Activated naive CD8-positive, alpha-beta T cell treated with anti-CD3 and anti-CD28 coated beads, Interleukin-2, amount 50 U/mL, for 24 hours (primary cell): Measurements from ENCODE around the gene LAMC2.
"Not testable (repeated sequence)": the region's sequence is repeated elsewhere in the genome, so short reads cannot be mapped to it uniquely, and the experiment has no call there.

Source experiments
- ATAC-seq: fragments of 150-1000 bp; cut with Tn5 transposase; one replicate; pipeline ENCODE4 v1.10.0; 2021
- DNase-seq: peaks from one replicate; pipeline ENCODE4 v3.0.0; 2021
- H3K27ac Mint-ChIP-seq: one replicate; pipeline ENCODE4 v1.8.0; 2021; ENCODE audit warnings: mild to moderate bottlenecking, mixed read lengths
- H3K27me3 Mint-ChIP-seq: one replicate; pipeline ENCODE4 v1.8.0; 2021; ENCODE audit warnings: mixed read lengths
- H3K36me3 Mint-ChIP-seq: one replicate; pipeline ENCODE4 v1.8.0; 2021; ENCODE audit warnings: low read depth, mixed read lengths
- H3K4me1 Mint-ChIP-seq: one replicate; pipeline ENCODE4 v1.8.0; 2021; ENCODE audit warnings: mixed read lengths
- H3K4me3 Mint-ChIP-seq: one replicate; pipeline ENCODE4 v1.8.0; 2021; ENCODE audit warnings: mild to moderate bottlenecking, moderate library complexity, mixed read lengths
- H3K9me3 Mint-ChIP-seq: one replicate; pipeline ENCODE4 v1.8.0; 2021; ENCODE audit warnings: mixed read lengths

LAMC2 gene

GRCh38 chr1:183185941-183186490 is at the start of gene LAMC2:
TSS of gene LAMC2 (plus strand) at chr1:183186264. CDS start at chr1:183186353, 89 bp downstream.
- H3K36me3 Mint-ChIP-seq = no peaks in the 10 kb centered on the region
- H3K4me3 Mint-ChIP-seq = no peak within 1 kb of the TSS
- H3K9me3 Mint-ChIP-seq = no peaks in the 10 kb centered on the region
- H3K4me1 Mint-ChIP-seq = peaks cover 2% of the 10 kb centered on the region
- DNase-seq (peak; percentile 14), ATAC-seq (peak; percentile 80)
- H3K27me3 Mint-ChIP-seq = peaks cover 24% of the 10 kb centered on the region
- no peak within 1 kb of the TSS for H3K27ac Mint-ChIP-seq

- H3K36me3 Mint-ChIP-seq = peaks cover 1% of the 10 kb centered on the region
- no peak overlapping the region for H3K27ac Mint-ChIP-seq
- no peaks in the 10 kb centered on the region for H3K4me1 Mint-ChIP-seq
- no peak for DNase-seq
- H3K9me3 Mint-ChIP-seq = no peaks in the 10 kb centered on the region
- ATAC-seq = no peak
- no peak overlapping the region for H3K4me3 Mint-ChIP-seq
- H3K27me3 Mint-ChIP-seq = peaks cover 2% of the 10 kb centered on the region
Observed at GRCh38 chr1:183137782-183138181, 48.3 kb upstream of the LAMC2 start.

- Mint-ChIP-seq H3K36me3 (peaks cover 1% of the 10 kb centered on the region), H3K27ac (no peak overlapping the region), H3K4me1 (no peaks in the 10 kb centered on the region), H3K9me3 (no peaks in the 10 kb centered on the region), H3K4me3 (no peak overlapping the region), H3K27me3 (peaks cover 2% of the 10 kb centered on the region)
- no peak for DNase-seq
- no peak for ATAC-seq
Observed at GRCh38 chr1:183138301-183138700, 47.8 kb upstream of the LAMC2 start.

- Mint-ChIP-seq H3K4me1 (no peaks in the 10 kb centered on the region), H3K36me3 (peaks cover 1% of the 10 kb centered on the region), H3K9me3 (no peaks in the 10 kb centered on the region), H3K27ac (no peak overlapping the region), H3K27me3 (peaks cover 2% of the 10 kb centered on the region), H3K4me3 (no peak overlapping the region)
- no peak for ATAC-seq
- DNase-seq = no peak
Observed at GRCh38 chr1:183139281-183139942, 46.7 kb upstream of the LAMC2 start.

- no peaks in the 10 kb centered on the region for H3K9me3 Mint-ChIP-seq
- peaks cover 1% of the 10 kb centered on the region for H3K36me3 Mint-ChIP-seq
- DNase-seq = no peak
- H3K27ac Mint-ChIP-seq = no peak overlapping the region
- H3K4me3 Mint-ChIP-seq = no peak overlapping the region
- ATAC-seq = no peak
- no peaks in the 10 kb centered on the region for H3K4me1 Mint-ChIP-seq
- peaks cover 2% of the 10 kb centered on the region for H3K27me3 Mint-ChIP-seq
Observed at GRCh38 chr1:183140633-183141032, 45.4 kb upstream of the LAMC2 start.

- H3K27me3 Mint-ChIP-seq = peaks cover 2% of the 10 kb centered on the region
- H3K4me1 Mint-ChIP-seq = no peaks in the 10 kb centered on the region
- no peak overlapping the region for H3K27ac Mint-ChIP-seq
- no peaks in the 10 kb centered on the region for H3K9me3 Mint-ChIP-seq
- H3K4me3 Mint-ChIP-seq = no peak overlapping the region
- DNase-seq (no peak), ATAC-seq (no peak)
- H3K36me3 Mint-ChIP-seq = peaks cover 1% of the 10 kb centered on the region
Observed at GRCh38 chr1:183142171-183142570, 43.9 kb upstream of the LAMC2 start.

- ATAC-seq = no peak
- no peaks in the 10 kb centered on the region for H3K4me1 Mint-ChIP-seq
Observed at GRCh38 chr1:183143576-183144315, 42.3 kb upstream of the LAMC2 start.

GRCh38 chr1:183144752-183145151 is 41.3 kb upstream of the LAMC2 start:
- H3K36me3 Mint-ChIP-seq = no peaks in the 10 kb centered on the region
- H3K27ac Mint-ChIP-seq = no peak overlapping the region
- H3K4me3 Mint-ChIP-seq = no peak overlapping the region

More at GRCh38 chr1:183143576-183144315, 42.3 kb upstream of the LAMC2 start:
- no peaks in the 10 kb centered on the region for H3K9me3 Mint-ChIP-seq
- no peaks in the 10 kb centered on the region for H3K36me3 Mint-ChIP-seq
- no peak for DNase-seq
- H3K27ac Mint-ChIP-seq = no peak overlapping the region
- no peak overlapping the region for H3K4me3 Mint-ChIP-seq
- H3K27me3 Mint-ChIP-seq = no peaks in the 10 kb centered on the region

GRCh38 chr1:183147735-183148134 is 38.3 kb upstream of the LAMC2 start:
- Mint-ChIP-seq H3K27me3 (peaks cover 4% of the 10 kb centered on the region), H3K4me3 (no peak overlapping the region), H3K4me1 (no peaks in the 10 kb centered on the region), H3K36me3 (no peaks in the 10 kb centered on the region), H3K9me3 (no peaks in the 10 kb centered on the region), H3K27ac (no peak overlapping the region)
- DNase-seq (no peak), ATAC-seq (no peak)

More at GRCh38 chr1:183144752-183145151, 41.3 kb upstream of the LAMC2 start:
- Mint-ChIP-seq H3K9me3 (no peaks in the 10 kb centered on the region), H3K4me1 (no peaks in the 10 kb centered on the region), H3K27me3 (no peaks in the 10 kb centered on the region)
- ATAC-seq (no peak), DNase-seq (no peak)

- Mint-ChIP-seq H3K27ac (no peak overlapping the region), H3K27me3 (peaks cover 8% of the 10 kb centered on the region), H3K4me3 (no peak overlapping the region), H3K4me1 (no peaks in the 10 kb centered on the region), H3K9me3 (no peaks in the 10 kb centered on the region), H3K36me3 (no peaks in the 10 kb centered on the region)
- ATAC-seq (no peak), DNase-seq (no peak)
Observed at GRCh38 chr1:183148599-183148998, 37.5 kb upstream of the LAMC2 start.

GRCh38 chr1:183149273-183149672 is 36.8 kb upstream of the LAMC2 start:
- ATAC-seq (no peak), DNase-seq (no peak)
- H3K4me3 Mint-ChIP-seq = no peak overlapping the region
- no peaks in the 10 kb centered on the region for H3K36me3 Mint-ChIP-seq
- H3K4me1 Mint-ChIP-seq = no peaks in the 10 kb centered on the region
- no peak overlapping the region for H3K27ac Mint-ChIP-seq
- peaks cover 11% of the 10 kb centered on the region for H3K27me3 Mint-ChIP-seq
- H3K9me3 Mint-ChIP-seq = no peaks in the 10 kb centered on the region

GRCh38 chr1:183150032-183150431 is 36.0 kb upstream of the LAMC2 start:
- not testable (repeated sequence) for H3K9me3 Mint-ChIP-seq, H3K36me3 Mint-ChIP-seq, H3K4me3 Mint-ChIP-seq, H3K27ac Mint-ChIP-seq, H3K4me1 Mint-ChIP-seq, DNase-seq, ATAC-seq
- peaks cover 11% of the 10 kb centered on the region for H3K27me3 Mint-ChIP-seq

- DNase-seq (no peak), ATAC-seq (no peak)
- Mint-ChIP-seq H3K27me3 (peaks cover 11% of the 10 kb centered on the region), H3K27ac (no peak overlapping the region), H3K9me3 (no peaks in the 10 kb centered on the region), H3K4me3 (no peak overlapping the region), H3K36me3 (no peaks in the 10 kb centered on the region), H3K4me1 (no peaks in the 10 kb centered on the region)
Observed at GRCh38 chr1:183150445-183150844, 35.6 kb upstream of the LAMC2 start.

- ATAC-seq (no peak), DNase-seq (no peak)
- Mint-ChIP-seq H3K4me1 (no peaks in the 10 kb centered on the region), H3K4me3 (no peak overlapping the region), H3K27ac (no peak overlapping the region), H3K9me3 (no peaks in the 10 kb centered on the region), H3K36me3 (no peaks in the 10 kb centered on the region), H3K27me3 (peaks cover 11% of the 10 kb centered on the region)
Observed at GRCh38 chr1:183152180-183152579, 33.9 kb upstream of the LAMC2 start.

GRCh38 chr1:183155939-183156338 is 30.1 kb upstream of the LAMC2 start:
- H3K27ac Mint-ChIP-seq = no peak overlapping the region
- H3K36me3 Mint-ChIP-seq = no peaks in the 10 kb centered on the region
- ATAC-seq = no peak
- H3K4me1 Mint-ChIP-seq = no peaks in the 10 kb centered on the region
- DNase-seq = no peak
- no peak overlapping the region for H3K4me3 Mint-ChIP-seq
- H3K9me3 Mint-ChIP-seq = no peaks in the 10 kb centered on the region
- H3K27me3 Mint-ChIP-seq = peaks cover 11% of the 10 kb centered on the region
